ENCODE data around the gene SLC4A1.
A peak's percentile ranks its signal among the peaks of the same experiment; 100 is the strongest.

- TF ChIP-seq CTCF (IDR thresholded peaks at IDR 0.05) (peak in 1 of 12 donors; percentile 14), POLR2A (IDR thresholded peaks at IDR 0.05) (peak in 1 of 2 donors; percentile 53)
Observed at GRCh38 chr17:44221084-44221861, 46.7 kb downstream of the SLC4A1 start.

Measured in heart left ventricle (tissue), 13 donors.